Measurements from ENCODE around the gene MCFD2.

The MCFD2 gene

GRCh38 chr2:46875226-46875899 lies 40.2 kb downstream of the MCFD2 start:
- Histone ChIP-seq H3K4me2 (no peak overlapping the region), H3K4me3 (IDR thresholded peaks at IDR 0.05; ENCODE audit: insufficient read depth, low read depth, low read length) (no peak overlapping the region)

GRCh38 chr2:46874236-46874929 lies 41.2 kb downstream of the MCFD2 start:
- no peak overlapping the region for H3K4me3 ChIP-seq (IDR thresholded peaks at IDR 0.05; ENCODE audit: insufficient read depth, low read depth, low read length)
- no peak overlapping the region for H3K27ac ChIP-seq
- H3K79me2 ChIP-seq (ENCODE audit: insufficient read depth, low read depth), result no peaks in the 10 kb centered on the region
- no peaks in the 10 kb centered on the region for H4K20me1 ChIP-seq (ENCODE audit: insufficient read depth)
- no peak for TF ChIP-seq CTCF (conservative IDR thresholded peaks at IDR 0.05; ENCODE audit: low read depth, low read length)
- H3K4me1 ChIP-seq (ENCODE audit: low read depth, poor library complexity, severe bottlenecking), result peaks cover 5% of the 10 kb centered on the region
- H3K4me2 ChIP-seq, result no peak overlapping the region
- H3K9ac ChIP-seq, result no peak overlapping the region
- peaks cover 66% of the 10 kb centered on the region for H3K27me3 ChIP-seq (ENCODE audit: insufficient read depth, low read depth)
- no peaks in the 10 kb centered on the region for H3K36me3 ChIP-seq (ENCODE audit: insufficient read depth)
- H2AFZ ChIP-seq (ENCODE audit: low read depth), result no peak overlapping the region

More at GRCh38 chr2:46875226-46875899, 40.2 kb downstream of the MCFD2 start:
- no peak overlapping the region for H3K27ac ChIP-seq
- H3K9ac ChIP-seq, result no peak overlapping the region
- H2AFZ ChIP-seq (ENCODE audit: low read depth), result no peak overlapping the region
- H3K79me2 ChIP-seq (ENCODE audit: insufficient read depth, low read depth), result no peaks in the 10 kb centered on the region
- peaks cover 67% of the 10 kb centered on the region for H3K27me3 ChIP-seq (ENCODE audit: insufficient read depth, low read depth)
- peaks cover 5% of the 10 kb centered on the region for H3K4me1 ChIP-seq (ENCODE audit: low read depth, poor library complexity, severe bottlenecking)
- H3K36me3 ChIP-seq (ENCODE audit: insufficient read depth), result no peaks in the 10 kb centered on the region
- no peak for TF ChIP-seq CTCF (conservative IDR thresholded peaks at IDR 0.05; ENCODE audit: low read depth, low read length)
- no peaks in the 10 kb centered on the region for H4K20me1 ChIP-seq (ENCODE audit: insufficient read depth)

- H3K27ac ChIP-seq, result no peak overlapping the region
- no peak for TF ChIP-seq CTCF (conservative IDR thresholded peaks at IDR 0.05; ENCODE audit: low read depth, low read length)
- H3K79me2 ChIP-seq (ENCODE audit: insufficient read depth, low read depth), result no peaks in the 10 kb centered on the region
- no peak overlapping the region for H3K4me3 ChIP-seq (IDR thresholded peaks at IDR 0.05; ENCODE audit: insufficient read depth, low read depth, low read length)
- H3K9ac ChIP-seq, result no peak overlapping the region
- no peak overlapping the region for H2AFZ ChIP-seq (ENCODE audit: low read depth)
- no peaks in the 10 kb centered on the region for H3K36me3 ChIP-seq (ENCODE audit: insufficient read depth)
- no peak overlapping the region for H3K4me2 ChIP-seq
- peaks cover 5% of the 10 kb centered on the region for H3K4me1 ChIP-seq (ENCODE audit: low read depth, poor library complexity, severe bottlenecking)
- no peaks in the 10 kb centered on the region for H4K20me1 ChIP-seq (ENCODE audit: insufficient read depth)
- H3K27me3 ChIP-seq (ENCODE audit: insufficient read depth, low read depth), result peaks cover 60% of the 10 kb centered on the region
These were observed 42.0 kb downstream of the MCFD2 start for GRCh38 chr2:46873604-46874068.

GRCh38 chr2:46872902-46873603 lies 42.6 kb downstream of the MCFD2 start:
- Histone ChIP-seq H3K9ac (no peak overlapping the region), H3K27me3 (ENCODE audit: insufficient read depth, low read depth) (peaks cover 65% of the 10 kb centered on the region), H3K4me2 (no peak overlapping the region), H3K79me2 (ENCODE audit: insufficient read depth, low read depth) (no peaks in the 10 kb centered on the region), H3K36me3 (ENCODE audit: insufficient read depth) (no peaks in the 10 kb centered on the region), H4K20me1 (ENCODE audit: insufficient read depth) (no peaks in the 10 kb centered on the region), H3K4me1 (ENCODE audit: low read depth, poor library complexity, severe bottlenecking) (peaks cover 5% of the 10 kb centered on the region), H2AFZ (ENCODE audit: low read depth) (no peak overlapping the region), H3K27ac (no peak overlapping the region), H3K4me3 (IDR thresholded peaks at IDR 0.05; ENCODE audit: insufficient read depth, low read depth, low read length) (no peak overlapping the region)
- TF ChIP-seq CTCF (conservative IDR thresholded peaks at IDR 0.05; ENCODE audit: low read depth, low read length), result no peak
